ENCODE results near the gene CFAP210.

The CFAP210 gene, protein sequence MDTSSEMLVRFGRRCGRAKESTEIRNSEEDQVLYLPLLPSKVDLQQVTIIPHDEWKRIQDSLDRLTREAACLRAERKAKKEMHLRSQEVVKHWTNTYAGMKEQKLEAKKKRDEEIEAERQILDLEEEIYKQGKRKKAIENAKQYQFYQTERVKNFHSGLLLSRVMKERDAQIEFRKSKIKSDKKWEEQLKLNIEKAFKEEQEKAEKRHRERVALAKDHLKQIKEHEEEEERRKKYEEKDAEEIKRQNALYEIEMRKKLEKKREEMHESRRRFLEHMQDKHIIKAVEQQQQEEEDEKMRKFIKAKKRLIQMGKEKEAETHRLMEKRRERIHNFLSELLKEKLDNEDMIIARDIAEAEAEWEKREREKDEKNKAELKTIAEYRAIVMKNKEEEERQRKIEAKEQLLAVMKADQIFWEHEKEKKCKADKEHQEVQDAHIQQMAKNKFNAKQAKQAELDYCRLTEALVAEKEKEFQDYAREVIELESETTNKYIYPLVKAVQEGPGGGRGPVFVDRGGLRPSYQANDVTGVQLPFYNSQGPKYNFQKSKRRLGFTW

DNA sequence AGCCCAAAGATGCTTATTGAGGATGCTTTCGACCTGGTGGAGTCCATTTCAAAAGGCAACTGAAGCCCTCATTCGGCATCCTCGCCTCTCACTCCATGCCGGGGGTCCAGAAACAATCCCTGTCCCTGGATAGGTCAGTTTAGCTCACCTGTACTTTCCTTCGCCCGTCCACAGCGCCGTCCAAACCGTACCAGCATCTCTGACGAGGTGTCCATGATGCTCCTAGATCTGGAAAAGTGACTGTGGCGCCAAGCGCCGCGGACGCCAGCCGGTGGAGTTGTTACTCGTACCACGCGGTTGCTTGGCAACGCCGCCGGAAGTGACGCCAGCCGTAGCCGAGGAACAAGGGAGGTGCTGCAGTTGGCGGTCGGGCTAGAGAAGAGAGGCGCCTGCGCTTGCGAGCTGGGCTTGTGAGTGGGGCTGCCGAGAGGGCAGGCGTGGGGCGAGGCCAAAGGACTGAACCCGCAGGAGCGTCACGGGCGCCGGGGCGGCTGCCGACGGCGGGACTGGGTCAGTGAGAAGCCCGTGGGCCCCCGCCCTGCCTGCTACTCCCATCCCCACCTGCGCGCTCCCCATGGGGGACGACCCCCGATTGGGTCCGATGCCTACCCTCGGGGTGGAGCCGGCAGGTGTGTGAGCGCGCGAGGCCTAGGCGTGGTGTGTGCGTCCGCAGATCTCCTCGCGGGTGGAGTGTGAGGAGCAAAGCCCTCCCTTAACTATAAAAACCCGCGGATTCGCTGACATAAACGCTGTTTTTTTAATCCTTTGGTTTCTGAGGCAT lies at the start of gene CFAP210, which contains the start of gene PHOSPHO2:
CFAP210 (minus strand) TSS at position 293 of the 781 bp plus-strand sequence; CDS start at position 215, 78 bp downstream.
PHOSPHO2 (plus strand) TSS at position 357 of the 781 bp plus-strand sequence. CDS start 6,503 bp downstream, outside the sequence.
- DNase-seq: peak; percentile 95

DNA sequence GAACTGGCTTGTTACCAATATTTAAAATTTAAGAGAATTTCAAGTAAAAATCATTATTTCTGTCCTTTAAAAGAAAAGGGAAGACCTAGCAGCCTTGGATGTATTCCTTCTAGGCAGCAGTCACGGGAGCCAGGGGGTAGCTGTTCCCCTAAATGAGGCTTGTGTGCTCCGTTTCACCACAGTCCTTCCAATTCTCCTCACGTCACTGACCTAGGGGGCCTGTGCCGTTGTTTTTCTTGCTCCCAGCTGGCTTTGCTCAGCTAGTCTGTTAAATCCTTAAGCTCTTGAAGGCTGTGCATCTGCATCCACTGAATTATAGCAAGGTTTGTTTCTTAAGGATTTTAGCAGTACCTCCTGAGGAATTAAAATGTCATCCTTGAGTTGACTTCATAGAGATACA lies 49.3 kb upstream of the CFAP210 start:
- no peak for DNase-seq

- no peak for DNase-seq
Observed at GRCh38 chr2:169739351-169739750, 45.1 kb upstream of the CFAP210 start.

DNA sequence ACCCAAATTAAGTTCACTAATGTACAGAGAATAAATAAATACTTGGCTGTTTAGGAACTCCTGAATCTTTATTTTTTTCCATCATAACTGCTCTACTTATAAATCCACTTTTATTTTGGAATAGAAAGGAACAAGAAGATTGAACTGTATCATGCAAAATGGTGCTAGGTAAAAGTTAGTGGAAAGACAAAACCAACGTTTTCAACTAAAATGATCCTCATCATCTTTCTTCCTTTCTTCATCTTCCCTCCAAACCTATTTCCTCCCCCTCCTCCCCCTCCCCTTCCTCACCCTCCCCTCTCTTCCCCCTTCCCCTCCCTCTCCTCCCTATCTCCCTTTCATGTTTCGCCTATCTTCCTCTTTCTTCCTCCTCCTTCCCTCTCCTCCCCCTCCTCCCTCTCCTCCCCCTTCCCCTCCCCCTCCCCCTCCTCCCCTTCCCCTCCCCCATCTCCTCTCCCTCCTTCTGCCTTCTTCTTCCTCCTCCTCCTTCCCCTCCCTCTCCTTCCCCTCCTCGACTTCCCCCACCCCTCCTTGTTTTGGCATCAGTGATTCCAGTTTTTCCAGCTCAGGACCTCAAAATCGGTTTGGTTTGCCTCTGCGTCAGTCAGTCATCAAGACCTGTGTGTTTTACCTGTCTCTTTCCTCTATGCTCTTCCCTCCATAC lies 44.5 kb upstream of the CFAP210 start:
- DNase-seq: no peak

DNA sequence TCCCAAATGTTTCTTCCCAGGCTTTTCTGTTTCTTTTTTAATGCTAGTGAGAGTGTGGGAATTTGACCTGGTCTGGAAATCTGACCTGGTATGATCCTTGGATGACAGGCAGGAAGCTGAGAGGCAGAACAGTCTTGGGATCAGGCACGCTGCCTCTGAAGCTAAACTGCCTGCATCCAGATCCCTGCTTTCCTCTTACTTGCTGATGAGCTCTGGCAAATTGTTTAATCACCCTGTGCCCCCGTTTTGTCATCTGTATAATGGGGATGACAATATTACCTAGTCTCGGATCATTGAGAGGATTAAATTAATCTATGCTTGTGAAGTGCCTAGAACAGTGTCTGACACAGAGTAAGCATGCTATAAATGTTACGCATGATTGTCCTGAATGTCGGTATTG lies 42.7 kb upstream of the CFAP210 start:
- DNase-seq: no peak

DNA sequence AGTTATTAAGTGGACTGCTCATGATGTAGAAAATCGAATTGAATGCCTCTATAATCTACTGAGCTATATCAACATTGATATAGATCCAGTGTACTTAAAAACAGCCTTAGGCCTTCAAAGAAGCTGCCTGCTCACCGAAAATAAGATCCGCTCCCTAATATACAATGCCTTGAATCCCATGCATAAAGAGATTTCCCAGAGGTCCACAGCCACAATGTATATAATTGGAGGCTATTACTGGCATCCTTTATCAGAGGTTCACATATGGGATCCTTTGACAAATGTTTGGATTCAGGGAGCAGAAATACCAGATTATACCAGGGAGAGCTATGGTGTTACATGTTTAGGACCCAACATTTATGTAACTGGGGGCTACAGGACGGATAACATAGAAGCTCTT lies 41.4 kb upstream of the CFAP210 start:
- no peak for DNase-seq

- no peak for DNase-seq
Observed at GRCh38 chr2:169734169-169734847, 40.1 kb upstream of the CFAP210 start.

- DNase-seq: no peak
Observed at GRCh38 chr2:169732583-169733358, 38.6 kb upstream of the CFAP210 start.

- DNase-seq: no peak
Observed at GRCh38 chr2:169732075-169732474, 37.9 kb upstream of the CFAP210 start.

DNA sequence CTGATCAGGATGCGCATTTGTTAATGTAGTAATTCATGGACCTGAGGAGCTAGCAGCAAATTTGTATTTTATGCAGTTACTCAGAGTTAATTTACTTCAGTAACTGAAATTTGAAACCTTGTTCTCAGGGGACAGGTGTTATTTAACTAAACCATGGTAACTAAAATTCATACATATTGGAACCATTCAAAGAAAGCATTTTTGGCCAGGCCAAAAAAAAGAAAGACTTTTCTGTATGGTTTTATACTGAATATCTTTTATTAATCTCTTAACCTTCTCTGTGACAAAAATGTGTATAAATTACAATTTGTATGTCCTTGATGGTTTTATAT lies 35.0 kb upstream of the CFAP210 start:
- DNase-seq: no peak

GRCh38 chr2:169727065-169727464 lies 32.9 kb upstream of the CFAP210 start:
- no peak for DNase-seq

- DNase-seq: no peak
Observed at GRCh38 chr2:169721016-169721415, 26.8 kb upstream of the CFAP210 start.

DNA sequence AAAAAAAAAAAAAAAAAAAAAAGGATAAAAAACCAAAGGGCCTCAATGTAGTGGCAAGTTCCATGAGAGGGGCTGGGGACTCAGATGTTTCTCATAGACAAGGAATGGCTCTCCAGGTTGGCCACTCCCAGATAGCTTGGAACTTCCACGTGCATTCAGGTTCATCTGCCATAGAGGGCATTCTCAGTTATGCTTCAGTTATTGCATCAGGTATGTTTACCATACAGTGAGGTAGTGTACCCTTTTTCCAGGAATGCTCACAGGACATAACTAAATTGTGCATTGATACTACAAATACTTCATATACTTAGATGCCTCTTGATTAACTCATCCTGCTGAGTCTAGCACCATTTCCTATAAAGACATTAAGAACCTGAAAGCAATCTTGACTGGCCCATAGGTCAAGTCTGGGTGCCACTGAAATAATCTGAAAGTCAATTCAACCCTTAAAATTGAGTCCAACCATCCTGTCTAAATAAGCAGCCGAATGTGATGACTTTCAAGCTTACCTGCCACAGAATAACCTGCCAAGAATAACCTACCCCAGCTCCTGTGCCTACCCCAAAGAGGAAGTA lies 24.8 kb upstream of the CFAP210 start:
- no peak for DNase-seq

- DNase-seq: no peak
Observed at GRCh38 chr2:169717691-169718063, 23.5 kb upstream of the CFAP210 start.

GRCh38 chr2:169716938-169717690 lies 22.9 kb upstream of the CFAP210 start:
- no peak for DNase-seq

- no peak for DNase-seq
Observed at GRCh38 chr2:169716238-169716886, 22.2 kb upstream of the CFAP210 start.

DNA sequence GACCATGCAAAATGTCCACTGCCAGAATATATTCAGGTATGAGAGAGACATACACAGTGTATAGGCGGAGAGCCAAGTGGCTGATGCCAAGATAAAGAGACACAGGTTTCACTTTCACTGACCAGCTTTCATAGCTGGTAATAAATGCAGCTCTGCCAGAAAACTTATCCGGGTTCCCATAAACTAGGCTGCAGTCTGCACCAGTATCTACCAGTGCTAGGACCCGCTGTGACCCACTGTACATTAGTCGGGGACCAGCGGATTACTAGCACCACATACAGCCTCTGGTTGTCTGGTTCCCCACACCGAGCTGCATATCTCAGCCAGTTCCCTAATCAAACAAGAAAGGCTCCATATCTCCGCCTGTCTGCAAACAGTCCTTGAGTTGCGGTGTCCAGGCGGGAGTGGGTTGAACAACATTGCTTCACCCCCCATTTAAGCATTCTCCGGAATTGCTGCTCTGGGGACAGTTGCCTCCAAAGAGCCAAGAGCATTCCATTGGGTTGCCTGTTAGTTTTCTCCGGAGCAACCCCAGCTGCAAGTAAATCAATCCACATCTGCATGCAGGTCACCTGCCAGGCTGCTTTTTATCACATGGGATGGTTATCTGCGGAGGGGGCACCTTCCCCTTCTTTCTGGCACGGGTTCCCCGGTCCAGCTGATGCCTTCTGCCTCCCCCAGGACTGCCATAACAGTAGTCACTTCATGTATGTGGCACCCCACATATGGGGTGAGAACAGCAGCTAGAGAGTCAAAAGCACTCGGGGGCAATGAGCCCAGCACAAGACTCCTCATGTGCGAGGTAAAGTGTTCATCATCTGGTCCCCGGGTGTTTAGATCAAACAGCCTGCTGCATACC lies 21.4 kb upstream of the CFAP210 start:
- DNase-seq: no peak

DNA sequence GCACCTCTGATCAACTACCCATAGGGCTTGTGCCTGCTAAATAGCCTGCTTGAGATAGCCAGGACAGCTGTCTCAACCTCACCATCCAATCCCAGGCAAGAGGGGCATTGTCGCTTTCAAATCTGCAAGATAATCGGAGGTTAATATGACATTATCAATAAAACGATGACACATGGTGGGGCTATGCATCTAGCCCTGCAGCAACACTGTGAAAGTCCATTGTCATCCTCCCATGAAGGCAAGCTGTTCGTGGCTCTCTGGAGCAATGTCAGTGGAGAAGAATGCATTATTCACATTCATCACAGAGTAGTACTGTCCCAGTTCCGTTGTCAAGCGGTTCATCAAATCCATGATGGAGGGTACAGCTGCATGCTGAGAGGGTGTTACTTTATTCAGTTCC lies 20.5 kb upstream of the CFAP210 start:
- no peak for DNase-seq

DNA sequence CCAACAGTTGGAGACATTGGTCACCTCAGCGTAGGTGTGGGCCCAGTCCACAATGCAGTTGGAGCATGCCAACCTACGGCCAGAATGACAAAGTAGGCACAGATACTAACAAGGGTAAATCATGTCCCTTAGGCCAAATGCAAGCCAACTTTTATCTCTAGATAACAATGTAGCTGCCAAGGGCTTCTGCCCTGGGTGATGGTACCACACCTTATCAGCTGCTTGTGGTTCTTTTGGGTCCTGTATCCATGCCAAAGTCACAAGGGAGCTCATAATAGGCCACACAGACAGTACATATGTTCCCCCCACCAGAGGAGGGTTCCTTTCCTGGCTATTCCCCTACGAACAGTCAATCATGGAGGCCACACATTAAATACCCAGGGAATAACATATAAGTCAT lies 19.1 kb upstream of the CFAP210 start:
- DNase-seq: no peak
